Loucy (cell line): Measurements from ENCODE around the gene CCR5AS.

ENCODE experiments used
- H2AFZ ChIP-seq: fragments of 200-600 bp; sonication (generic); 2 replicates; pipeline ENCODE4 v1.6.0; 2016; ENCODE audit warnings: antibody characterized with exemption, mild to moderate bottlenecking, low read length, moderate library complexity
- H3F3A ChIP-seq: fragments of 200-600 bp; 2 replicates; pipeline ENCODE4 v1.6.0; 2016; ENCODE audit warnings: antibody characterized with exemption, low read depth, mild to moderate bottlenecking
- H3K27me3 ChIP-seq: fragments of 200-600 bp; sonication (generic); 2 replicates; pipeline ENCODE4 v1.6.1; 2014; ENCODE audit warnings: low read length, mild to moderate bottlenecking; ENCODE audit not compliant: insufficient read depth, poor library complexity, severe bottlenecking
- H3K36me3 ChIP-seq: fragments of 200-600 bp; sonication (generic); 2 replicates; pipeline ENCODE4 v1.6.1; 2016; ENCODE audit warnings: low read length; ENCODE audit not compliant: insufficient read depth
- H3K4me1 ChIP-seq: fragments of 200-600 bp; sonication (generic); 2 replicates; pipeline ENCODE4 v1.5.1; 2014; ENCODE audit warnings: low read length, mild to moderate bottlenecking; ENCODE audit not compliant: insufficient read depth, poor library complexity, severe bottlenecking
- H3K4me2 ChIP-seq: fragments of 200-600 bp; sonication (generic); 2 replicates; pipeline ENCODE4 v1.6.0; 2014; ENCODE audit warnings: antibody characterized with exemption, low read length, low read depth, mild to moderate bottlenecking; ENCODE audit not compliant: poor library complexity, severe bottlenecking
- H3K4me3 ChIP-seq: fragments of 200-600 bp; sonication (generic); 2 replicates; pipeline ENCODE4 v1.5.1; 2014; ENCODE audit warnings: low read length, mild to moderate bottlenecking, mixed read lengths; ENCODE audit not compliant: poor library complexity, severe bottlenecking
- H3K79me2 ChIP-seq: fragments of 200-600 bp; sonication (generic); 2 replicates; pipeline ENCODE4 v1.6.1; 2014; ENCODE audit warnings: low read length; ENCODE audit not compliant: insufficient read depth
- H3K9ac ChIP-seq: fragments of 200-600 bp; sonication (generic); 2 replicates; pipeline ENCODE4 v1.6.0; 2014; ENCODE audit warnings: mild to moderate bottlenecking, low read depth, low read length, moderate library complexity; ENCODE audit not compliant: poor library complexity, severe bottlenecking
- H3K9me2 ChIP-seq: fragments of 200-600 bp; sonication (generic); replicated peaks from 2 replicates; pipeline ENCODE4 v1.6.1; 2016; ENCODE audit warnings: low read depth, low read length, mixed read lengths
- H3K9me3 ChIP-seq: fragments of 200-600 bp; sonication (generic); 2 replicates; pipeline ENCODE4 v1.6.1; 2014; ENCODE audit warnings: mild to moderate bottlenecking, antibody characterized with exemption, low read length, low read depth; ENCODE audit not compliant: insufficient read depth
- H4K20me1 ChIP-seq: fragments of 200-600 bp; sonication (generic); 2 replicates; pipeline ENCODE4 v1.6.0; 2014; ENCODE audit warnings: antibody characterized with exemption, low read length, mild to moderate bottlenecking; ENCODE audit not compliant: insufficient read depth, poor library complexity, severe bottlenecking
- EZH2phosphoT487 ChIP-seq: fragments of 200-600 bp; IDR thresholded peaks from 2 replicates; pipeline ENCODE4 v1.6.1; 2018; ENCODE audit warnings: antibody characterized with exemption, mild to moderate bottlenecking, moderate library complexity, borderline replicate concordance
- TF ChIP-seq, protein P1 (sequence below): fragments of 200-600 bp; sonication (generic); conservative IDR thresholded peaks from 2 replicates; pipeline ENCODE4 v1.5.1; 2014; ENCODE audit warnings: mild to moderate bottlenecking, antibody characterized with exemption, low read length

Gene CCR5AS

DNA sequence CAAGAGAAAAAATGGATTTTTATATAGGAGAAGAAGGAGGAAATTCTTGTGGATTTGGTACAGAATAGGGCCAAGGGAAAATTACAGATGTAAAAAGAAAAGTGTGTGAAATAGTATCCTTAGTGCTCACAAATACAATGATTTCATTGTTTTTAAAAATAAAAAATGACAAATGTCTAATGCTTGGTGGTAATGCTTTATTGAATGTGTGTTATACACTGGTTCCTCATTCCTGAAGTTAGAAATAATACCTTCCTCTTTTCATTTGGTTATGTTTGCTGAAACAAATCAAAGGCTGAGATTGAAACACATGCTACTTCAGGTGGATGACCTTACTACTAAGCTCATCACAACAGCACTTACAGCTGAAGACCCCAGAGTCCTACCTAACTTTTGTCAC is 90.7 kb downstream of the CCR5AS start:
- no peaks in the 10 kb centered on the region for H3K27me3 ChIP-seq
- no peak for TF ChIP-seq EZH2phosphoT487
- TF ChIP-seq, protein P1, sequence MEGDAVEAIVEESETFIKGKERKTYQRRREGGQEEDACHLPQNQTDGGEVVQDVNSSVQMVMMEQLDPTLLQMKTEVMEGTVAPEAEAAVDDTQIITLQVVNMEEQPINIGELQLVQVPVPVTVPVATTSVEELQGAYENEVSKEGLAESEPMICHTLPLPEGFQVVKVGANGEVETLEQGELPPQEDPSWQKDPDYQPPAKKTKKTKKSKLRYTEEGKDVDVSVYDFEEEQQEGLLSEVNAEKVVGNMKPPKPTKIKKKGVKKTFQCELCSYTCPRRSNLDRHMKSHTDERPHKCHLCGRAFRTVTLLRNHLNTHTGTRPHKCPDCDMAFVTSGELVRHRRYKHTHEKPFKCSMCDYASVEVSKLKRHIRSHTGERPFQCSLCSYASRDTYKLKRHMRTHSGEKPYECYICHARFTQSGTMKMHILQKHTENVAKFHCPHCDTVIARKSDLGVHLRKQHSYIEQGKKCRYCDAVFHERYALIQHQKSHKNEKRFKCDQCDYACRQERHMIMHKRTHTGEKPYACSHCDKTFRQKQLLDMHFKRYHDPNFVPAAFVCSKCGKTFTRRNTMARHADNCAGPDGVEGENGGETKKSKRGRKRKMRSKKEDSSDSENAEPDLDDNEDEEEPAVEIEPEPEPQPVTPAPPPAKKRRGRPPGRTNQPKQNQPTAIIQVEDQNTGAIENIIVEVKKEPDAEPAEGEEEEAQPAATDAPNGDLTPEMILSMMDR, result no peak
- no peaks in the 10 kb centered on the region for H3K9me3 ChIP-seq
- H3F3A ChIP-seq, result no peaks in the 10 kb centered on the region
- no peaks in the 10 kb centered on the region for H3K36me3 ChIP-seq
- no peak overlapping the region for H3K4me2 ChIP-seq
- H3K79me2 ChIP-seq, result no peaks in the 10 kb centered on the region
- no peaks in the 10 kb centered on the region for H3K9me2 ChIP-seq
- H3K4me1 ChIP-seq, result no peaks in the 10 kb centered on the region
- H3K9ac ChIP-seq, result no peak overlapping the region
- no peak overlapping the region for H2AFZ ChIP-seq
- H4K20me1 ChIP-seq, result no peaks in the 10 kb centered on the region
- no peak overlapping the region for H3K4me3 ChIP-seq

DNA sequence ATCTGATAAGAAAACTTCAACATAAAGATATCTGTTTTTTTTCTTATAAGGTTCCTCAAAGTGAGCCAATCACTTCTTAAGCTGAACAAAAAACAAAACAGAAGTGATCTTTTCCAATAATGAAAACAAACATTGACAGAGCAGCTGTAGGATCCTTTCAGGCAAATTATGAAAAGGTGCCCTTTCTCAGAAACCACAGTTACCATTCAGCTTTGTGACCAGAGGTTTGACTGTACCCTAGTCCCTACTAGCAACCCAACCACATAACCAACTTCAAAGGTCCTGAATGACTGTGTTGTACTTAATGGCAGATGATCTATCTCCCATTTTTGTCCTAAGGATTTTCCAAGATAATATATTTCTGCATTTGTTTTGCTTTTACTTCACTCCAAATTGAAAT is 92.3 kb downstream of the CCR5AS start:
- H3K79me2 ChIP-seq, result no peaks in the 10 kb centered on the region
- H3K9me3 ChIP-seq, result no peaks in the 10 kb centered on the region
- H2AFZ ChIP-seq, result no peak overlapping the region
- TF ChIP-seq EZH2phosphoT487, result no peak
- TF ChIP-seq, protein P1, result no peak
- H3K4me1 ChIP-seq, result no peaks in the 10 kb centered on the region
- H3K36me3 ChIP-seq, result no peaks in the 10 kb centered on the region
- H3K27me3 ChIP-seq, result no peaks in the 10 kb centered on the region
- H3K4me2 ChIP-seq, result no peak overlapping the region
- H3K9me2 ChIP-seq, result no peaks in the 10 kb centered on the region
- H4K20me1 ChIP-seq, result no peaks in the 10 kb centered on the region
- H3F3A ChIP-seq, result no peaks in the 10 kb centered on the region
- no peak overlapping the region for H3K4me3 ChIP-seq
- H3K9ac ChIP-seq, result no peak overlapping the region
